HG02852 (cell line): Measurements from ENCODE around the gene TMEM59L.

ENCODE experiments used
- ATAC-seq: cut with Tn5 transposase; IDR thresholded peaks from one replicate; pipeline ENCODE4 v1.9.1; 2021; ENCODE audit warnings: mild to moderate bottlenecking, moderate library complexity; ENCODE audit not compliant: unreplicated experiment

Gene TMEM59L

DNA sequence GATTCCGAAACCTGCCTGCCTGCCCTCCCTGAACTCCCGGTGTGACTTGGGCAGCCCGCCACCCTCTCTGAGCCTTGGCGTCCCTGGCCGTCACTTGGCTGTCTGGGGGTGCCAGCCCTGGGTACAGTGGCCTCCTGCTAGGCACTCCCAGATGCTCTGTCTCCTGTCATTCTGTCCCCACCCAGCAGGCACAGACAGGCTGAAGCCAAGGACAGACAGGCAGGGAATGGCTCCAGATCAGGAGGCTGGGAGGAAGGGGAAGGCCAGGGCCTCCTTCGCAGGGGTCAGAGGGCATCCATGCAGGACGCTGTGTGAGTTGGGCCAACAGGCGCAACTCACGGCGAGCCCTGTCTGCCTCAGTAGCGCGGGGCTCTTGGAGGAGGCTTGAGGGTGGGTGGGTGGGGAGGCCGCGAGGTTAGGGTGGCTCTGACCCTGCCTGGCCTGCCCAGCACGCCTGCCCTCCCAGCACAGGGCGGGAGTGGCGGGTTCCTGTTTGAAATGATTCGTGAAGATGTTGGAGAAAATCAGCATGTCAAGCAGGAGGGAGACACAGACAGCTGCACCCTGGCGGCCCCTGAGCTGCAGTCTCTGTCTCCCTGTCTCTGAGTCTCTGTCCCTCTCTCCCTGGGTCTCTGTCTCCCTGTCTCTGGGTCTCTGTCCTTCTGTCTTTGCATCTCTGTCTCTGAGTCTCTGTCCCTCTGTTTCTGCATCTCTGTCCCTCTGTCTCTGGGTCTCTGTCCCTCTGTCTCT lies 43.8 kb downstream of the TMEM59L start:
- ATAC-seq, result no peak

DNA sequence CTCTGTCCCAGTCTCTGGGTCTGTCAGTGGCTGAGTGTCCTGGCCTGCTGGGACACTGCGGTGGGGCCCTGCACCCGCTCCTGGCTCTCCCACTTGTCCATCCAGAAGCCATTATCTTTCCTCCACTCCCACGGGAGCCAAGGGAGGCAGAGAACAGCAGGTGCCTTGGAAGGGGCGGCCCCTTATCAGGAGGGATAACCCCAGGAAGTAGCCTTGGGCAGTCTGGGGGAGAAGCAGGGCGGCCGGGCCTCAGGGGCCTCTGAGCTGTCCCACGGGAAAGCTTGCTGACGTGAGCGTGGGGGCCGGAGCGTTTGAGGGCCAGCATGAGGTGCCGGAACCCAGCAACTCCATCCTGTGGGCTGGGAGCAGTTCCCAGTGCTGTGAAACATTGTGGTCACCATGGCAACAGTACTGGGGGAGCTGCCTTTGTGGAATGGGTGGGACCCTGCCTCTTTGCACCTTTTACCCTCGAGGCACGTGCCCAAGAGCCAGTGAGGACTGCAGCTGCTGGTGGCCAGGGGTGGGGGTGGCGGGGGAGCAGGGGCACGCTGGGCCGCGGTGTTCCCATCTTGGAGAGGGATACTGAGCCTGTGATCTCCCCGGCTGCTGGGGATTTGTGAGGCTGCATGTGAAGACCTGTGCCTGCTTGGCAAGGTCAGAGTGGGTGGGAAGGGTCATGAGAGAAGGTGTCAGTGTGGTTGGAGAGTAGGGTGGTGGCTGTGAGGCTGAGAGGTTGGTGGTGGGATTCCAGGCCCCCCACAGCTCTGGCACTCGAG lies 45.1 kb downstream of the TMEM59L start:
- ATAC-seq, result no peak

DNA sequence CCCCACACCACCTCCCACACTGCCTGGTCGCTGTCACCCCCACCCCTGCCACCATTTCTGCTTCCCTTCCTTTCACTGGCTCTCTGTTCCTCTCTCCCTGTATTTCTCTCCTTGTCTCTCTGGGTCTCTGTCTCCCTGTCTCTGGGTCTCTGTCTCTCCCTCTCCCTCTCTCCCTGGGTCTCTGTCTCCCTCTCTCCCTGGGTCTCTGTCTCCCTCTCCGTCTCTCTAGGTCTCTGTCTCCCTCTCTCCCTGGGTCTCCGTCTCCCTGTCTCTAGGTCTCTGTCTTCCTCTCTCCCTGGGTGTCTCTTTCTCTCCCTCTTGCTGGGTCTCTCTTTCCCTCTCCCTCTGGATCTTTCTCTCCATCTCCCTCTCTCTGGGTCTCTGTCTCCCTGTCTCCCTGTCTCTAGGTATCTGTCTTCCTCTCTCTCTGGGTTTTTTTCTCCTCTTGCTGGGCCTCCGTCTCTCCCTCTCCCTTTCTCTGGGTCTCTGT lies 45.7 kb downstream of the TMEM59L start:
- ATAC-seq, result no peak

GRCh38 chr19:18659281-18660050 lies 46.8 kb downstream of the TMEM59L start:
- no peak for ATAC-seq

GRCh38 chr19:18660051-18660910 lies 47.6 kb downstream of the TMEM59L start:
- ATAC-seq, result no peak

GRCh38 chr19:18660939-18661670 lies 48.4 kb downstream of the TMEM59L start:
- no peak for ATAC-seq

DNA sequence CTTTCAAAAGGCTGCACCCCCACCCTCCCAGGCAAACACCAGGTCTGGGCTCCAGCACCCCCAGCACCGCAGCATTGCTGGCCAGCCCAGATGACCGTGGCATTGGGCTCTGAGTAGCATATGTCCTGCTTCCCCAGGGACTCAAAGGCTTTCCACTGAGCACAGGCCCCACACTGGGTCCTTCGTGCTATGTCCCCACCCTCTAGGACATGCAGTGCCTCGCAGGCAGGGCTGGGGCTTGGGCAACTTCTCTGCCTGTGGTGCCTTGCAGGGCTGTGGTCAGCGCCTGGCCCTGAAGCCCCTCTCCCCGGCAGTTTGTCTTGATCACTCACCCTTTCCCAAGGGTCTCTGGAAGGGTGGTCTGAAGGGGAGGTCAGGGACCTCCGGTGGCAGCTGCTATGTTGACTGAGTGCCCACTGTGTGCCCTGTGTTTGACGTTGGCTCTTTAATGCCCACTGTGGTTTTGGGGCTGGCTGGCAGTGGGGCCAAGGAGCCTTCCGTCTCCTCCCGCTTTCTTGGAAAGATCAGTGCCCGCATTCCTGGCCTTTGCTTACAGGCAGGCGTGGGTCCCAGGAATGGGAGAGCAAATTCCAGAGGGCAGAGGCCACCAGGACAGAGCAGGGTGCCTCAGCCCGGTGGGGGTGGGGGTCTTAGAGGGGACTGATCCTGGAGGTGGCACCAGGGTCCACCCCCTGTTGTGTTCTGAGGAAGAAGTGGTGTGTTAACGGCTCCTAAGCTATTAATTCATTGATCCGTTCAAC lies 50.5 kb downstream of the TMEM59L start:
- ATAC-seq, result no peak

- ATAC-seq, result no peak
Observed at GRCh38 chr19:18663940-18664530, 51.4 kb downstream of the TMEM59L start.

- ATAC-seq, result no peak
Observed at GRCh38 chr19:18665771-18666202, 53.1 kb downstream of the TMEM59L start.

- no peak for ATAC-seq
Observed at GRCh38 chr19:18666317-18666716, 53.6 kb downstream of the TMEM59L start.

DNA sequence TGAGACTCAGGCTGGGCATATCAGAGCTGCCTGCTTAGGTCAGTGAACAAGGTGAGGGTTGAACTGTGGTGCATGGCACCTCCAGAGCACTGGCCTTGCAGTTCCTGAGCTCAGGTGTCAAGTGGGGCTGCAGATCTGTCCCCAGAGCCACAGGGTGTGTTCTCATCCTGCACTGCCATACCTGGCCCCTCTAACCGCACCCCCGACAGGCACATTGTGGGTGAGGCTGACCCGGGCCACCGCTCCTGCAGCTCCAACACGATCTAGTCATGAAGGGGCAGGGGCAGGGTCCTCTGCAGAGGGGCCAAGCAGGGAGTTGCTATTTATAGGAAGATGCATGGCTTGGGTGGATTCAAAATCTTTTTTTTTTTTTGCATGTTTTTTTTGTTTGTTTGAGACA lies 54.1 kb downstream of the TMEM59L start:
- ATAC-seq, result no peak

DNA sequence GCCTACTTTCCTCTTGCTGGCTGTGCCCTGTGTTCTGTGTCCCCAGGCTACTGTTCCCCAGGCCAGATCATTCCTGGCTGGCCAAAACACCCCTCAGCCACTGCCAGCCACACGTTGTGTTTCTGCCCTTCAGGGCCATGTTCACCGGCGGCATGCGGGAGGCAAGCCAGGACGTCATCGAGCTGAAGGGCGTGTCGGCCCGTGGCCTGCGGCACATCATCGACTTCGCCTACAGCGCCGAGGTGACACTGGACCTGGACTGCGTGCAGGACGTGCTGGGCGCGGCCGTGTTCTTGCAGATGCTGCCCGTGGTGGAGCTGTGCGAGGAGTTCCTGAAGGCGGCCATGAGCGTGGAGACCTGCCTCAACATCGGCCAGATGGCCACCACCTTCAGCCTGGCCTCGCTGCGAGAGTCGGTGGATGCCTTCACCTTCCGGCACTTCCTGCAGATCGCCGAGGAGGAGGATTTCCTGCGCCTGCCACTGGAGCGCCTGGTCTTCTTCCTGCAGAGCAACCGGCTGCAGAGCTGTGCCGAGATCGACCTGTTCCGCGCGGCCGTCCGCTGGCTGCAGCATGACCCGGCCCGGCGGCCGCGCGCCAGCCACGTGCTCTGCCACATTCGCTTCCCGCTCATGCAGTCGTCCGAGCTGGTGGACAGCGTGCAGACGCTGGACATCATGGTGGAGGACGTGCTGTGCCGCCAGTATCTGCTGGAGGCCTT lies 55.0 kb downstream of the TMEM59L start:
- no peak for ATAC-seq

DNA sequence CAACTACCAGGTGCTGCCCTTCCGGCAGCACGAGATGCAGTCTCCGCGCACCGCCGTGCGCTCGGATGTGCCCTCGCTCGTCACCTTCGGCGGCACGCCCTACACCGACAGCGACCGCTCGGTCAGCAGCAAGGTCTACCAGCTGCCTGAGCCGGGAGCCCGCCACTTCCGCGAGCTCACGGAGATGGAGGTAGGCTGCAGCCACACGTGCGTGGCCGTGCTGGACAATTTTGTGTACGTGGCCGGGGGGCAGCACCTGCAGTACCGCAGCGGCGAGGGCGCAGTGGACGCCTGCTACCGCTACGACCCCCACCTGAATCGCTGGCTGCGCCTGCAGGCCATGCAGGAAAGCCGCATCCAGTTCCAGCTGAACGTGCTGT lies 55.6 kb downstream of the TMEM59L start:
- no peak for ATAC-seq

DNA sequence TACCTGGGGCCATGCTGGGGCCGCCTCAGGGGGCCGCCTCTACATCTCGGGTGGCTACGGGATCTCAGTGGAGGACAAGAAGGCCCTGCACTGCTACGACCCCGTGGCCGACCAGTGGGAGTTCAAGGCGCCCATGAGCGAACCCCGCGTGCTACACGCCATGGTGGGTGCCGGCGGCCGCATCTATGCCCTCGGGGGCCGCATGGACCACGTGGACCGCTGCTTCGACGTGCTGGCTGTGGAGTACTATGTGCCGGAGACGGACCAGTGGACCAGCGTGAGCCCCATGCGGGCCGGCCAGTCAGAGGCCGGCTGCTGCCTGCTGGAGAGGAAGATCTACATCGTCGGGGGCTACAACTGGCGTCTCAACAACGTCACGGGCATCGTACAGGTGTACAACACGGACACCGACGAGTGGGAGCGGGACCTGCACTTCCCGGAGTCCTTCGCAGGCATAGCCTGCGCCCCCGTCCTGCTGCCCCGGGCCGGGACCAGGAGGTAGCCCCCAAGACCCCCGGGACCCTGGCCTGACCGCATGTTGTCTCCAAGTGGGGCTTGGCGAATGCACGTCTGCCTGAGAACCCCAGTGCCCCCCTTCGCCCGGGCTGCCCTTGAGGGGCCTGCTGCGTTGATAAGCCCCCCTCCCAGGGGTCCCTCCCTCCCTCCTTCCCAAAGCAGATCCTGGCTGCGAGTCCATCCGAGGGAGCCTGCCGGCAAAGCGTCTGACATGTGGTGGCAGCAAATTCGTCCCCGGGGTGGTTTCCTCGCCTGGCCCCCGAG lies 56.3 kb downstream of the TMEM59L start:
- ATAC-seq, result no peak

GRCh38 chr19:18669524-18669817 lies 56.8 kb downstream of the TMEM59L start:
- no peak for ATAC-seq

- ATAC-seq, result no peak
Observed at GRCh38 chr19:18669883-18670282, 57.2 kb downstream of the TMEM59L start.

DNA sequence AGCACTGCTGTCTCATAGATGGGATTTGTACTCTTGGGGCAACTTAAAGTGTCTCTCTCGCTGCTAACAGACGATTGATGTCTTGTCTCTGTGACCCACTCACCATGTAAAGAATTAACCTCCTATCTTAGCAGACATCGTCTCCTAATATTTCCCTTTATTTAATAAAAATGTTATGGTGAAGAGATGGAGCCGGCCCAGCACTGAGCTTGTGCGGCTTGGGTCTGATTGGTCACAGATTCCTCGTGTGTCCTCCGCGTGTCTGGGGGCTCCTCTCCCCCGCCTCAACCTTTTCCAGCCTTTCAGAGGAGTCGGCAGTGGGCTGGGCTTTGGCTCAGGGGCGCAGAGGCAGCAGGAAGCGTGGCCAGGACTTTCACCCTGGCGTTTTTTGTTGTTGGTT lies 57.6 kb downstream of the TMEM59L start:
- no peak for ATAC-seq
